GM23248 (cell line): ENCODE measurements around the gene SPRN. TPM values are rescaled to one million over a fixed set of nuclear protein-coding genes. Genes with fewer than 3 reads are reported as not detected.

Experiments
- DNase-seq: peaks from one replicate; pipeline ENCODE4 v3.0.0-alpha.2; 2015
- H2AFZ ChIP-seq: fragments of 200-600 bp; sonication (generic); 2 replicates; pipeline ENCODE4 v1.6.1; 2016; ENCODE audit warnings: antibody characterized with exemption
- H3F3A ChIP-seq: fragments of 200-600 bp; sonication (generic); 2 replicates; pipeline ENCODE4 v1.6.1; 2016; ENCODE audit warnings: mild to moderate bottlenecking, antibody characterized with exemption, mixed run types; ENCODE audit not compliant: insufficient read depth
- H3K27ac ChIP-seq: fragments of 200-600 bp; sonication (generic); 2 replicates; pipeline ENCODE4 v1.5.1; 2016; ENCODE audit warnings: mild to moderate bottlenecking
- H3K27me3 ChIP-seq: fragments of 200-600 bp; sonication (generic); replicated peaks from 2 replicates; pipeline ENCODE4 v1.6.1; 2016; ENCODE audit warnings: mild to moderate bottlenecking; ENCODE audit not compliant: insufficient read depth
- H3K36me3 ChIP-seq: fragments of 200-600 bp; sonication (generic); 2 replicates; pipeline ENCODE4 v1.6.1; 2016; ENCODE audit warnings: low read depth, mild to moderate bottlenecking
- H3K4me1 ChIP-seq: fragments of 200-600 bp; sonication (generic); 2 replicates; pipeline ENCODE4 v1.6.1; 2016; ENCODE audit warnings: mild to moderate bottlenecking; ENCODE audit not compliant: insufficient read depth
- H3K4me2 ChIP-seq: fragments of 200-600 bp; sonication (generic); one replicate; pipeline ENCODE4 v1.6.1; 2016; ENCODE audit warnings: mild to moderate bottlenecking; ENCODE audit not compliant: unreplicated experiment
- H3K4me3 ChIP-seq: fragments of 200-600 bp; sonication (generic); 2 replicates; pipeline ENCODE4 v1.5.1; 2016; ENCODE audit warnings: mild to moderate bottlenecking
- H3K79me2 ChIP-seq: fragments of 200-600 bp; sonication (generic); 2 replicates; pipeline ENCODE4 v1.6.1; 2016; ENCODE audit warnings: mild to moderate bottlenecking; ENCODE audit not compliant: insufficient read depth
- H3K9ac ChIP-seq: fragments of 200-600 bp; sonication (generic); 2 replicates; pipeline ENCODE4 v1.6.1; 2016; ENCODE audit warnings: mild to moderate bottlenecking
- H3K9me2 ChIP-seq: fragments of 200-600 bp; sonication (generic); 2 replicates; pipeline ENCODE4 v1.6.1; 2016; ENCODE audit warnings: mixed run types, mild to moderate bottlenecking, moderate library complexity; ENCODE audit not compliant: insufficient read depth
- H3K9me3 ChIP-seq: fragments of 200-600 bp; sonication (generic); one replicate; pipeline ENCODE4 v1.6.1; 2017; ENCODE audit warnings: low read depth
- H4K20me1 ChIP-seq: fragments of 200-600 bp; sonication (generic); 2 replicates; pipeline ENCODE4 v1.6.0; 2016; ENCODE audit not compliant: insufficient read depth
- EZH2 ChIP-seq: fragments of 200-600 bp; sonication (generic); IDR thresholded peaks from 2 replicates; pipeline ENCODE4 v1.6.1; 2018; ENCODE audit warnings: antibody characterized with exemption, mild to moderate bottlenecking; ENCODE audit not compliant: insufficient read depth, poor library complexity, severe bottlenecking
- EZH2phosphoT487 ChIP-seq: fragments of 200-600 bp; sonication (generic); IDR thresholded peaks from 2 replicates; pipeline ENCODE4 v1.6.1; 2018; ENCODE audit warnings: antibody characterized with exemption, moderate library complexity, mild to moderate bottlenecking, low read depth; ENCODE audit not compliant: insufficient read depth
- WGBS, 2 experiments: methylation state at CpG; one replicate each; pipeline ENCODE4 v1.1.6; 2015 to 2017; ENCODE audit warnings: low lambda C conversion rate in 2 of 2, low coverage in 1 of 2; ENCODE audit errors: missing lambda C conversion rate in 2 of 2; 5-methylcytosine and 5-hydroxymethylcytosine counted together
- in situ Hi-C: fragments of 300-500 bp; cut with MboI; formaldehyde crosslinking; loops from 2 replicates; pipeline ENCODE4 v1.15.0; 2020
- polyA plus RNA-seq: library from polyadenylated mRNA; unstranded; fragments of >200 nt; fragmentation: Nextera tagmentation; extraction: Ambion mirVana; gene quantifications from 2 replicates; pipeline ENCODE4 v1.2.1, GENCODE V29; 2016
- total RNA-seq: library from RNA; depleted of rRNA; stranded (reverse); fragments of >200 nt; shearing (Covaris generic); gene quantifications from 2 replicates; pipeline ENCODE4 v1.2.3, GENCODE V29; 2014

The SPRN gene
- total and polyA plus RNA-seq, 2 experiments from 2014 or later, result 0.22 to 0.34 TPM

DNA sequence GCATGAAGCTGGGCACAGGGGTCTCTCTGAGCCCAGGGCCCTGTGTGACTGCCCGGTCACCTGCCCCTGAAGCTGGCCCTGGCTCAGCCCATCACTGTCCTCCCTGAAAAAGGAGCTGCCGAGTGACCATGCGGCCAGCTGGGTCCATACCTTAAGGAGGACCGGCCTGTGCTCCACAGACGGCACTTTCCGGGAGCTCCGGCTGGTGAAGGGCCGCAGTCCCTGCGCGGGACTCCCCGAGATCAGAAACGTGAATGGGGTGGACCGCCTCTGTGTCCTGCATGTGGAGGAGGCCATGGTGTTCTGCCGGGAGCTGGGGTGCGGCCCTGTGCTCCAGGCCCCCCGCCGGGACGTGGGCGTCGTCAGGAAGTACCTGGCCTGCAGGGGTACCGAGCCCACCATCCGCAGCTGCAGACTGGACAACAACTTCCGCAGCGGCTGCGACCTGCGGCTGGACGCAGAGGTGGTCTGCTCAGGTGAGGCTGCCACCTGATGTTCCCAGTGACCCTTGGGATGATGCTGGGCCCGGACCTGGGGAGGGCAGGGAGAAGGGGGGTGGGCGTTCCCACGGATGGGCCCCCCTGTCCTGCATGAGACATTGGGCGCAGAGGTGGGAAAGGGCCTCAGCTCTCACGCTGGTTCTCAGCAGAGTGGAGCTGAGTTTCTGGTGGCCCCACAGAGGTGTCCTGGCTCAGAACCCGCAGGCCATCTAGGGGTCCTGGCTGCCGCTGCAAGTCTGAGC is 32.8 kb upstream of the SPRN start:
- H3K27me3 ChIP-seq, result no peaks in the 10 kb centered on the region
- TF ChIP-seq EZH2phosphoT487 (no peak), EZH2 (no peak)
- H3K4me3 ChIP-seq, result no peak overlapping the region
- H2AFZ ChIP-seq, result no peak overlapping the region
- no peaks in the 10 kb centered on the region for H3K36me3 ChIP-seq
- 83 to 90% methylated on average over 23 to 34 of the region's 34 CpGs for WGBS, 2 experiments
- no peaks in the 10 kb centered on the region for H3K79me2 ChIP-seq
- H3K27ac ChIP-seq, result no peak overlapping the region
- no peaks in the 10 kb centered on the region for H3F3A ChIP-seq
- DNase-seq, result no peak
- H3K9me3 ChIP-seq, result no peaks in the 10 kb centered on the region
- no peak overlapping the region for H3K9ac ChIP-seq
- in situ Hi-C loops, result no loop called here
- H4K20me1 ChIP-seq, result no peaks in the 10 kb centered on the region
- no peak overlapping the region for H3K4me2 ChIP-seq
- no peaks in the 10 kb centered on the region for H3K9me2 ChIP-seq
- H3K4me1 ChIP-seq, result no peaks in the 10 kb centered on the region

DNA sequence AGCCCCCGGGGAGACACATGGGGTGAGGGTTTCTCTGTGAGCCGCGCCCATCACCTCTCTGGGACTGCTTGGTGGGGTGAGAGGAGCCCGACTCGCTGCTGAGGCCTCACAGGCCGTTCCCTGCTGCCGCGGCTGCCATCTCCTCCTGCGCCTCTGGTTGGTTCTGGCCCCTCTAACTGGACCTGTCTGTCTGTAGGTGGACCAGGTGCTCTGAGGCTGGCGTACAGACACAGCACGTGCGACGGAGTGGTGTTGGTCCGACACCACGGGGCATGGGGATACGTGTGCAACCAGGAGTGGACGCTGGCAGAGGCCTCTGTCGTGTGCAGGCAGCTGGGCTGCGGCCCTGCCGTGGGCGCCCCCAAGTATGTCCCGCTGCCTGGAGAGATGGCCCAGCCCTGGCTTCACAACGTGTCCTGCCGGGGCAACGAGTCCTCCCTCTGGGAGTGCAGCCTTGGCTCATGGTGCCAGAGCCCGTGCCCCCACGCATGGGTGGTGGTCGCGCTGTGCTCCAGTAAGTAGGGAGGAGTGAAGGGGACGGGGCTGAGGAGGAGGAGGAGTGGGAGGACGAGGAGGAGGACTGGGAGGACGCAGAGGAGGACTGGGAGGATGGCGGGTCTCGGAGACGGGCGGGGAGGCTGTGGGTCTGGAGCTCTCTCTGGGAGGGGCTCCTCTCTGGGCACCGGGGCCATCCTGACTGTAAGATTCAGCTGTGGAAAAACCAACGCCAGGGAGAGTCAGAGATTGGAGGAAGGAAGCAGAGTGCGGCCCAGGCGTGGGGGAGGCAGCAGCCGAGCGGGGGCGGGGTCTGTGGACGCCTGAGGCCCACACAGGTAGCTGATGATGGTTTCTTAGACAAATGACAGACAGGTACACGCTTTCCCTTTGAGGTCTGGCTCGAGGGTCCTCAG is 31.9 kb upstream of the SPRN start:
- no peaks in the 10 kb centered on the region for H3K27me3 ChIP-seq
- no peaks in the 10 kb centered on the region for H3K4me1 ChIP-seq
- no peak for DNase-seq
- H3K9ac ChIP-seq, result no peak overlapping the region
- in situ Hi-C loops, result no loop called here
- no peaks in the 10 kb centered on the region for H4K20me1 ChIP-seq
- no peaks in the 10 kb centered on the region for H3K9me3 ChIP-seq
- no peaks in the 10 kb centered on the region for H3F3A ChIP-seq
- no peak overlapping the region for H3K4me3 ChIP-seq
- H3K79me2 ChIP-seq, result no peaks in the 10 kb centered on the region
- no peak overlapping the region for H2AFZ ChIP-seq
- 75 to 76% methylated on average over 31 to 46 of the region's 46 CpGs for WGBS, 2 experiments
- no peaks in the 10 kb centered on the region for H3K36me3 ChIP-seq
- no peak overlapping the region for H3K4me2 ChIP-seq
- H3K9me2 ChIP-seq, result no peaks in the 10 kb centered on the region
- TF ChIP-seq EZH2 (no peak), EZH2phosphoT487 (no peak)
- no peak overlapping the region for H3K27ac ChIP-seq

DNA sequence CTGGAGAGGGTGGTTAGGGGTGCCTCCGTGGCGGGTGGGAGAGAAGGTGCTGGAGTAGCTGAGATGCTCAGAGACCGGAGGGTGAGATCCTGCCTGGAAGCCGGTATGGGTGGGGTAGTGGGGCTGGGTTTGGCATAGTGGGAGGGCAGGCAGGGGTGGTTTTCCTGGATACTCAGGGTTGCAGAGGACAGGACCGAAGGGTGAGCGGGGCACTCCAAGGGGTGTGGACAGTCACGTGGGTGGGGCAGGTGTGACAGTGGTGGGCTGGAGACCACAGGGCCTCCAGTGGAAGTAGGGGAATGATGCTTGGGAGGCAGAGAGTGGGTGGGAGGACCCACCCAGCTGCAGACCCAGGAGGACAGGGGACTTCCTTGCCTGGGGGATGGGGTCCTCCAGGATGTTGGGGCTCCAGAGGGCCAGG is 31.2 kb upstream of the SPRN start:
- H2AFZ ChIP-seq, result no peak overlapping the region
- H3K4me3 ChIP-seq, result no peak overlapping the region
- H3K79me2 ChIP-seq, result no peaks in the 10 kb centered on the region
- no peaks in the 10 kb centered on the region for H4K20me1 ChIP-seq
- 46 to 80% methylated on average over 3 to 7 of the region's 7 CpGs for WGBS, 2 experiments
- DNase-seq, result no peak
- no peaks in the 10 kb centered on the region for H3K27me3 ChIP-seq
- no peak overlapping the region for H3K27ac ChIP-seq
- H3F3A ChIP-seq, result no peaks in the 10 kb centered on the region
- no peaks in the 10 kb centered on the region for H3K9me3 ChIP-seq
- no peak overlapping the region for H3K9ac ChIP-seq
- no peaks in the 10 kb centered on the region for H3K4me1 ChIP-seq
- TF ChIP-seq EZH2phosphoT487, result no peak
- no peak for TF ChIP-seq EZH2
- in situ Hi-C loops, result no loop called here
- H3K36me3 ChIP-seq, result no peaks in the 10 kb centered on the region
- no peaks in the 10 kb centered on the region for H3K9me2 ChIP-seq
- no peak overlapping the region for H3K4me2 ChIP-seq

GRCh38 chr10:133455196-133455595 is 30.8 kb upstream of the SPRN start:
- 45 to 53% methylated on average over 4 to 5 of the region's 5 CpGs for WGBS, 2 experiments
- no peaks in the 10 kb centered on the region for H3K4me1 ChIP-seq
- in situ Hi-C loops, result no loop called here

More at GRCh38 chr10:133455196-133455595, 30.8 kb upstream of the SPRN start:
- H3K27me3 ChIP-seq, result no peaks in the 10 kb centered on the region
- H3K36me3 ChIP-seq, result no peaks in the 10 kb centered on the region
- no peak overlapping the region for H3K4me3 ChIP-seq
- TF ChIP-seq EZH2 (no peak), EZH2phosphoT487 (no peak)
- H3K79me2 ChIP-seq, result no peaks in the 10 kb centered on the region
- H4K20me1 ChIP-seq, result no peaks in the 10 kb centered on the region
- no peaks in the 10 kb centered on the region for H3K9me3 ChIP-seq
- no peaks in the 10 kb centered on the region for H3K9me2 ChIP-seq
- H3K27ac ChIP-seq, result no peak overlapping the region
- DNase-seq, result no peak
- no peak overlapping the region for H3K4me2 ChIP-seq
- no peaks in the 10 kb centered on the region for H3F3A ChIP-seq
- H3K9ac ChIP-seq, result no peak overlapping the region
- no peak overlapping the region for H2AFZ ChIP-seq
